ENCODE results near the gene ADAMTS15. TPM values are rescaled to one million over a fixed set of nuclear protein-coding genes. Genes with fewer than 3 reads are reported as not detected.

Gene ADAMTS15
- total RNA-seq, 2 experiments from 2014 or later, result not detected

DNA sequence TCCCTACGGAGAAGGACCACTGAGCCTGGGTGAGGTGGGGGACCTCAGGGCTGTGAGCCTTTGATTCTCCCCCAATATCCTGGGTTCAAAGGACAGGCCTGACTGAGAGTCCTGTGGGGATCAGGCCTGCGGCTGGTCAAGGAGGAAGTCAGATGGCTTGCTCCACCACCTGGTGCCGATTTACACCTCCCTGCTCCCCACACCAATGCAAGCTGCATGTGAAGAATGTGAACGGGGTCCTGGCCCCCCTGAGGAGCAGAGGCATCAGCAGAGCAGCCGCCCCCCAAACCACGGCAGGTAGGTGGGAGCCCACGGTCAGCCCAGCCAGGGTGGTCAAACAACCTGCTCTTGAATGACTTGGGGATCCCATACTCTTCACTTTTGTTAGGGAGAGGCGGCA is 26.7 kb upstream of the ADAMTS15 start:
- H3K79me2 ChIP-seq (ENCODE audit: insufficient read depth, low read depth, low read length), result no peaks in the 10 kb centered on the region
- TF ChIP-seq EZH2phosphoT487 (IDR thresholded peaks at IDR 0.05; ENCODE audit: borderline replicate concordance, low read depth, low read length), result no peak
- TF ChIP-seq, protein P1, sequence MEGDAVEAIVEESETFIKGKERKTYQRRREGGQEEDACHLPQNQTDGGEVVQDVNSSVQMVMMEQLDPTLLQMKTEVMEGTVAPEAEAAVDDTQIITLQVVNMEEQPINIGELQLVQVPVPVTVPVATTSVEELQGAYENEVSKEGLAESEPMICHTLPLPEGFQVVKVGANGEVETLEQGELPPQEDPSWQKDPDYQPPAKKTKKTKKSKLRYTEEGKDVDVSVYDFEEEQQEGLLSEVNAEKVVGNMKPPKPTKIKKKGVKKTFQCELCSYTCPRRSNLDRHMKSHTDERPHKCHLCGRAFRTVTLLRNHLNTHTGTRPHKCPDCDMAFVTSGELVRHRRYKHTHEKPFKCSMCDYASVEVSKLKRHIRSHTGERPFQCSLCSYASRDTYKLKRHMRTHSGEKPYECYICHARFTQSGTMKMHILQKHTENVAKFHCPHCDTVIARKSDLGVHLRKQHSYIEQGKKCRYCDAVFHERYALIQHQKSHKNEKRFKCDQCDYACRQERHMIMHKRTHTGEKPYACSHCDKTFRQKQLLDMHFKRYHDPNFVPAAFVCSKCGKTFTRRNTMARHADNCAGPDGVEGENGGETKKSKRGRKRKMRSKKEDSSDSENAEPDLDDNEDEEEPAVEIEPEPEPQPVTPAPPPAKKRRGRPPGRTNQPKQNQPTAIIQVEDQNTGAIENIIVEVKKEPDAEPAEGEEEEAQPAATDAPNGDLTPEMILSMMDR (conservative IDR thresholded peaks at IDR 0.05; ENCODE audit: low read length), result no peak
- ChIA-PET CTCF (ENCODE audit: unreplicated experiment) (no interaction called here), POLR2A (no interaction called here)
- H3K4me2 ChIP-seq (ENCODE audit: low read length), result no peak overlapping the region
- no peaks in the 10 kb centered on the region for H3K4me1 ChIP-seq (ENCODE audit: insufficient read depth, low read length, poor library complexity, severe bottlenecking)
- no peaks in the 10 kb centered on the region for H3K36me3 ChIP-seq (ENCODE audit: insufficient read depth, low read length)
- H3K27ac ChIP-seq (ENCODE audit: low read depth, low read length, poor library complexity, severe bottlenecking), result no peak overlapping the region
- no peaks in the 10 kb centered on the region for H4K20me1 ChIP-seq (ENCODE audit: insufficient read depth, low read length)
- BruUV-seq (replicated peaks), result no TSS peak
- DNase-seq (ENCODE audit: low spot score), result no peak
- no peak overlapping the region for H2AFZ ChIP-seq (ENCODE audit: low read length)
- no peaks in the 10 kb centered on the region for H3K9me2 ChIP-seq (ENCODE audit: insufficient read depth, low read length)
- H3K4me3 ChIP-seq (ENCODE audit: low read depth, low read length, poor library complexity, severe bottlenecking), result no peak overlapping the region
- intact Hi-C loops (cut with micrococcal nuclease; ENCODE audit: unreplicated experiment), result no loop called here
- H3K9me3 ChIP-seq (ENCODE audit: low read length), result no peaks in the 10 kb centered on the region

DNA sequence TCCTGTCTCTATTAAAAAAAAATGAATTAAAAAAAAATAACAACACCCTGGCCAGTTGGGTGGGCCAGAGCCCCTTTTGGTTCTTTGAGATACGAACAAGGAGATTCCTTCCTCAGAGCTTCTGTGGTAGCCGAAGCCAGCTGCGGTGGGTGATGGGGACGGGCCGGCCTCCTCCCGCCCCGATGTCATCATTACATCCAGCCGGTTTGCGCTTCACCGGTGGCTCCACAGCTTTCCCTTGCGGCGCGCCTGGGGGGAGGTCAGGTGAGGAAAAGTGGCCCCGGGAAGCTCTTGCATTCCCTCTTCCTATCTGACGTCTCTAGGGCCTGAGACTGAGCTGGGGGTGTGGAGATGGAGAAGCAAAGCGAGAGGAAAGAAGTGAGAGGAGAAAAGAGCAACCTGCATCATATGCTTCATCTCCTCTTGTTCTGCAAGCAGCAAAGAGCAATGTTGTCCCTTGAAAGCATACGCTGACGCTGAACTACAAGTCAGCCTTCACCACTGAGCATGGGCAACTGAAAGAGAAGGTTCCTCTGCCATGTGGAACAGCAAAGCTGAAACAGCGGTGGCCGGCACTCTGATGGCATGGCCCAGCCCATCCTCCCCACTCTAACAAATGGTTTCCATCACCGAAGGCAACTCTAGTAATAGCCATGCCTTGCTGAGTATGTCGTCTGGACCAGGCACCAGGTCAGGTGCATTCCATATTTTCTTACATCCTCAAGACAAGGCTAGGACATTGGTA is 26.0 kb upstream of the ADAMTS15 start:
- Histone ChIP-seq H4K20me1 (ENCODE audit: insufficient read depth, low read length) (no peaks in the 10 kb centered on the region), H3K79me2 (ENCODE audit: insufficient read depth, low read depth, low read length) (no peaks in the 10 kb centered on the region), H3K4me1 (ENCODE audit: insufficient read depth, low read length, poor library complexity, severe bottlenecking) (no peaks in the 10 kb centered on the region), H3K27ac (ENCODE audit: low read depth, low read length, poor library complexity, severe bottlenecking) (no peak overlapping the region), H3K4me2 (ENCODE audit: low read length) (no peak overlapping the region), H3K36me3 (ENCODE audit: insufficient read depth, low read length) (no peaks in the 10 kb centered on the region), H2AFZ (ENCODE audit: low read length) (no peak overlapping the region), H3K9me3 (ENCODE audit: low read length) (no peaks in the 10 kb centered on the region), H3K4me3 (ENCODE audit: low read depth, low read length, poor library complexity, severe bottlenecking) (no peak overlapping the region), H3K9me2 (ENCODE audit: insufficient read depth, low read length) (no peaks in the 10 kb centered on the region)
- BruUV-seq (replicated peaks), result no TSS peak
- no peak for TF ChIP-seq EZH2phosphoT487 (IDR thresholded peaks at IDR 0.05; ENCODE audit: borderline replicate concordance, low read depth, low read length)
- TF ChIP-seq, protein P1 (conservative IDR thresholded peaks at IDR 0.05; ENCODE audit: low read length), result no peak
- POLR2A ChIA-PET, result no interaction called here
- no peak for DNase-seq (ENCODE audit: low spot score)
- intact Hi-C loops (cut with micrococcal nuclease; ENCODE audit: unreplicated experiment), result no loop called here
- CTCF ChIA-PET (ENCODE audit: unreplicated experiment), result no interaction called here

DNA sequence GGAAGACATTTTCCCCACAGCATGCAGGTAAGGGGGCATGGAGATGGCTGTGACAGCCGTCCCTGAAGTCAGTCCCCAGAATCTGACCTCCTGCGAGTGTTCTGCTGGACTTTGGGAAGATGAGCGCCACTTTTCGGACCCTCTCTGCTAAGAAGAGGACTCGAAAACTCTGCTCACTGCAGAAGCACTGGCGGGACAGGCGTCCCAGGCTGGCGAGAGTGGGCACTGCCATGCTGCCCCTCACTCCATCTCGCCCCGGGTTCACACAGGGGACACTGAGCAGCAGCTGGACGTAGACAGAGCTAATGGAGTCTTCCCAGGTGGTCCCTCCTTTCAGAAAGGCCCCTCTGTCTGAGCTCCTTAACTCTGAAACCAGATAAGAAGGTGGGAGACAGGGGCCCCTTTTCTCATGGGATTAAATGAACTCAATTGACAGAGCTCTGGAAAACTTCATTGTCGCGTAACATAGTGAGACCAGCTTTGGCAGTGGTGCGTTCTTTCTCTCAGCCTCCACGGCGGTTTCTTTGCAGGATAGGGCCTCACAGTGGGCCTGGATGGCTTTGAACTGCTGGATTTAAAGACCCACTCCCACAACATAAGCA is 24.8 kb upstream of the ADAMTS15 start:
- TF ChIP-seq EZH2phosphoT487 (IDR thresholded peaks at IDR 0.05; ENCODE audit: borderline replicate concordance, low read depth, low read length), result no peak
- TF ChIP-seq, protein P1 (conservative IDR thresholded peaks at IDR 0.05; ENCODE audit: low read length), result no peak
- Histone ChIP-seq H3K4me3 (ENCODE audit: low read depth, low read length, poor library complexity, severe bottlenecking) (no peak overlapping the region), H3K27ac (ENCODE audit: low read depth, low read length, poor library complexity, severe bottlenecking) (no peak overlapping the region), H3K4me2 (ENCODE audit: low read length) (no peak overlapping the region), H2AFZ (ENCODE audit: low read length) (no peak overlapping the region), H3K79me2 (ENCODE audit: insufficient read depth, low read depth, low read length) (no peaks in the 10 kb centered on the region), H3K9me2 (ENCODE audit: insufficient read depth, low read length) (no peaks in the 10 kb centered on the region), H3K9me3 (ENCODE audit: low read length) (no peaks in the 10 kb centered on the region), H4K20me1 (ENCODE audit: insufficient read depth, low read length) (no peaks in the 10 kb centered on the region), H3K36me3 (ENCODE audit: insufficient read depth, low read length) (no peaks in the 10 kb centered on the region), H3K4me1 (ENCODE audit: insufficient read depth, low read length, poor library complexity, severe bottlenecking) (no peaks in the 10 kb centered on the region)
- POLR2A ChIA-PET, result interaction anchor here (0.5 kb wide), 1 partner anchor 1739 kb away, joined by 5 read pairs; no protein-coding TSS in a partner anchor
- intact Hi-C loops (cut with micrococcal nuclease; ENCODE audit: unreplicated experiment), result no loop called here
- DNase-seq (ENCODE audit: low spot score), result no peak
- CTCF ChIA-PET (ENCODE audit: unreplicated experiment), result no interaction called here
- no TSS peak for BruUV-seq (replicated peaks)
